H7 (cell line): Measurements from ENCODE around the gene CERS1. TPM values are rescaled to one million over a fixed set of nuclear protein-coding genes. Genes with fewer than 3 reads are reported as not detected.

Experiments
- DNase-seq: peaks from one replicate; pipeline ENCODE4 v3.0.0; 2012
- H3K27me3 ChIP-seq: 2 replicates; pipeline ENCODE4 v1.6.0; 2011; ENCODE audit warnings: mild to moderate bottlenecking, low read length; ENCODE audit not compliant: control insufficient read depth, insufficient read depth
- H3K36me3 ChIP-seq: replicated peaks from 2 replicates; pipeline ENCODE4 v1.5.1; 2011; ENCODE audit warnings: low read length; ENCODE audit not compliant: control insufficient read depth, insufficient read depth
- H3K4me3 ChIP-seq: 2 replicates; pipeline ENCODE4 v1.5.1; 2011; ENCODE audit warnings: low read depth, mild to moderate bottlenecking, control low read depth, low read length, moderate library complexity; ENCODE audit not compliant: insufficient read depth
- total RNA-seq: library from RNA; depleted of rRNA; stranded (reverse); fragments of >200 nt; shearing (Covaris generic); gene quantifications from 2 replicates; pipeline ENCODE4 v1.2.3, GENCODE V29; 2014

Gene CERS1
- total RNA-seq, 1 experiment from 2014 or later = 7.8 TPM

DNA sequence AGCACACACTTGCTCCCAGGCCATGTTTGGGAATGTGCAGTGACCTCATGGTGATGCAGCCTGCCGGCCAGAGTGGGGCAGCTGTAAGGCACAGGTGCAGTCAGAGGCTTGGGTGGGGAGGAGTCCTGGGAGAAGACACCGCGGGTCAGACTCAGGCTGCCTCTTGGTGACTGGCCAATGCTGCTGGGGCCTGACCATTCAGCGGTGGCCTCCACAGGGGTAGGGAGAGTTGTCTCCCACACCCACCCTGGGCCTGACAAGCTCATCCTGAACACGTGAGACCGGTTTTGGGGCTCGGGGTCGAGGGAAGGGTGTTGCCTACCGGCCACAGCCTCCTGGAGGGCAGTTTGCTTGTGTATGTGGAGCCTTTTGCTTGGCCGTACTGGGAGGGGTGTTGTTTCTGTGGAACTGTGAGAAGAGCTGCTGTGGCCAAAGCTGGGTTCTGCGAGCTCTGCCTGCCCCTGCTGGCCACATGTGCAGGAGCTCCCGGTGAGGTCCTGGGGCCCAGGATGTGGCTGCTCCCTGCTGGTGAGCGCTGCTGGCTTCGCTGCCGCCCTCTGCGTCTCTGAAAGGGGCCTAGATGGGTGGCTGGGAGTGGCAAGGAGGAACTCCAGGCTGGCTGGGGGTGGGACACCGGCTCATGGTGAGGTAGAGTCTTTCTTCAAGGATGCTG lies 42.1 kb downstream of the CERS1 start:
- H3K4me3 ChIP-seq = no peak overlapping the region
- H3K27me3 ChIP-seq = no peaks in the 10 kb centered on the region
- DNase-seq = peak; percentile 77
- H3K36me3 ChIP-seq = peaks cover 59% of the 10 kb centered on the region

DNA sequence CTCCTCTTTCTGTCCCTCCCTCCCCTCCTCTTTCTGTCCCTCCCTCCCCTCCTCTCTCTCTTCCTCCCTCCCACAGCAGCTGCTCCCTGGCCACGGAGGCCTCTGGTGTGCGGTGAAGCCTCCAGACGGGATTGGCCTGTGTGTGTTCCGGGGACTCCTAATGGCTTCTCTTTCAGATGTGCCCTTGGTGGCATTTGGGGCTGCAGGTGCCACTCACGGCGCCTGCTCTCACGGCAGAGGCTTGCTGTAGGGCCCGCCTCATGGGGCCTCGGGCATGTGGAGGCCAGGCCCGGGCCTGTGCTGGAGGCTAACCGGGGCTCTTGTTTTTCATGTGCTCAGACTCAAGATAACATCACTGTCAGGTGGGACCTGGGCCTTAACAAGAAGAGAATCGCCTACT lies 43.3 kb downstream of the CERS1 start:
- DNase-seq = no peak
- H3K36me3 ChIP-seq = peaks cover 61% of the 10 kb centered on the region
- H3K4me3 ChIP-seq = no peak overlapping the region
- no peaks in the 10 kb centered on the region for H3K27me3 ChIP-seq

DNA sequence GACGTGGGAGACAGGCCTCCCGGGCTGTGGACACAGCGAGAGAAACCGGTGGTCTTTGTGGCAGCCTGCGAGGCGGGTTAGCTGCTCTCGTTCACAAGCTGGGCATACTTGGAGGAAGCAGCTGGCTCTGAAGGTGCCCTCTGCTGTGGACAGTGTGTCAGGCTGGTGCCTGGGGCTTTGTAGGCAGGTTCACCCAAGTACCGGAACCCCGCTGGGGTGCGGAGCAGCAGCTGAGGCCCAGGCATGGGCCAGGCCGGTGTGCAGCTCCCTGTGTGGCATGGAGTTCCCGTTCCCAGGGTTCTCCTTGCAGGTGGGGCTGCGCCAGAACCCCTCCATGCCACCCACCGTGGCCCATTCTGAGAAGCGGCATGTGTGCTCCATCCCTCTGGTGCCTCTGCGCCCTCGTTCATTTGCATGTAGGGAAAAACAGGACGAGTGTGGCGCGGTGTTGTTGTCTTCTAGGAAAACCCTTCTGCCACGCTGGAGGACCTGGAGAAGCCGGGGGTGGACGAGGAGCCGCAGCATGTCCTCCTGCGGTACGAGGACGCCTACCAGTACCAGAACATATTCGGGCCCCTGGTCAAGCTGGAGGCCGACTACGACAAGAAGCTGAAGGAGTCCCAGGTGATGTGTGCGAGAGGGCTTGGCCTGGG lies 44.2 kb downstream of the CERS1 start:
- Histone ChIP-seq H3K4me3 (no peak overlapping the region), H3K36me3 (peaks cover 59% of the 10 kb centered on the region), H3K27me3 (no peaks in the 10 kb centered on the region)
- no peak for DNase-seq

DNA sequence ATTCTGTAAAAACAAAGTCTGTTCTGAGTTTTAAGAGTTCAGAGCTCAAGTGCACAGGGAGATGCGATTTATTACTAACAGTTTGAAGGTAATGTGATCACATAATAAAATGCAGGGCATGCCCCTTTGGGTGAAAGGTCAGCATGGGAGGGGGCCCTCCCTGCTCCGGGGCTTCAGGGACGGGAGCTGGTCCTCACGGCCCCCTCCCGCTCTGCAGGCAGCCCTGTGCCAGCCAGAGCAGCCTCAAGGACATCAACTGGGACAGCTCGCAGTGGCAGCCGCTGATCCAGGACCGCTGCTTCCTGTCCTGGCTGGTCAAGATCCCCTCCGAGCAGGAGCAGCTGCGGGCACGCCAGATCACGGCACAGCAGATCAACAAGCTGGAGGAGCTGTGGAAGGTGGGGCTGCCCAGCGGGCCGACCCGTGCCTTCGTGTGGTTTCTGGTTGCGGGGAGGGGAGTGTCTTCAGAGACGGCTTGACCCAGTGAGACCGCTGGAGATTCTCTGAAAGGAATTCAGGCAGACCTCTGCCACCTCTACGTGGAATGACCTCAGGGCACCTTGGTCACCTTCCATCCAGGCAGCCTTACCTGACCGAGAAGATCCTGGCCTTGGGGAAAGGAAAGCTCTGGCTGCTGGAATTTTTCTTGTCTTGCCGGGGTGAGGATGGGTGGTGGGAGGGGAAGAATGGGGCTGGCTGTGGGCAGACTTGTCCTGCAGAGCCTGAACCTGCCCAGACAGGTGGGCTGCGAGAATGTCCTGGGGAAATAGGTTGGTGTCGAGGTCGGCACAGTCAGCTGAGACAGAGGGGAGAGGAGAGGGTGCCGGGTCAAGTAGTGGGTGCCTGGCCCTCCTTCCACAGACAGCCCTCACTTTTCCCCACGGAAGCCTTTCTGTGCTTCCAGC lies 45.2 kb downstream of the CERS1 start:
- DNase-seq = no peak
- Histone ChIP-seq H3K36me3 (peaks cover 48% of the 10 kb centered on the region), H3K4me3 (no peak overlapping the region), H3K27me3 (no peaks in the 10 kb centered on the region)

DNA sequence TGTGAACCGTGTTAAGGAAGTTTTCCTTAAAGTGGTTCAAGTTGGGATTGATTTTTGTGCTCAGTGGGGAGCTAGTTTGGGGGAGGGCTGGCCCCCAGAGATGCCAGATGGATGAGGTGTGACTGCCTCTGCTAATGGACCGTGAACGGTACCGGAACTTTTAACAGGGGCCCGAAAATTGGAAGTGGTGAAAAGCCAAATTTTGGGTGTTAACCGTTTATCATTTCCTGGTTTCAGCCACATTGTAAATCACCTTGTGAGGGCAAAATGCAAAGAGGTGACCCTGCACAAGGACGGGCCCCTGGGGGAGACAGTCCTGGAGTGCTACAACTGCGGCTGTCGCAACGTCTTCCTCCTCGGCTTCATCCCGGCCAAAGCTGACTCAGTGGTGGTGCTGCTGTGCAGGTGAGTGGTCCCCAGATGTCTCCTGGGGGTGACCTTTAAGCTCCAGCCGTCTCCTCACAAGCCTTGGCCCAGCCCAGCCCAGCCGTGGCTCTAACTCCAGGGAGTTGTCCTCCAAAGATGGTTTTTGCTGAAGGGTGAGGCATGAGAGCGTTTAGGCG lies 46.0 kb downstream of the CERS1 start:
- no peak overlapping the region for H3K4me3 ChIP-seq
- H3K36me3 ChIP-seq = peaks cover 42% of the 10 kb centered on the region
- DNase-seq = no peak
- no peaks in the 10 kb centered on the region for H3K27me3 ChIP-seq

DNA sequence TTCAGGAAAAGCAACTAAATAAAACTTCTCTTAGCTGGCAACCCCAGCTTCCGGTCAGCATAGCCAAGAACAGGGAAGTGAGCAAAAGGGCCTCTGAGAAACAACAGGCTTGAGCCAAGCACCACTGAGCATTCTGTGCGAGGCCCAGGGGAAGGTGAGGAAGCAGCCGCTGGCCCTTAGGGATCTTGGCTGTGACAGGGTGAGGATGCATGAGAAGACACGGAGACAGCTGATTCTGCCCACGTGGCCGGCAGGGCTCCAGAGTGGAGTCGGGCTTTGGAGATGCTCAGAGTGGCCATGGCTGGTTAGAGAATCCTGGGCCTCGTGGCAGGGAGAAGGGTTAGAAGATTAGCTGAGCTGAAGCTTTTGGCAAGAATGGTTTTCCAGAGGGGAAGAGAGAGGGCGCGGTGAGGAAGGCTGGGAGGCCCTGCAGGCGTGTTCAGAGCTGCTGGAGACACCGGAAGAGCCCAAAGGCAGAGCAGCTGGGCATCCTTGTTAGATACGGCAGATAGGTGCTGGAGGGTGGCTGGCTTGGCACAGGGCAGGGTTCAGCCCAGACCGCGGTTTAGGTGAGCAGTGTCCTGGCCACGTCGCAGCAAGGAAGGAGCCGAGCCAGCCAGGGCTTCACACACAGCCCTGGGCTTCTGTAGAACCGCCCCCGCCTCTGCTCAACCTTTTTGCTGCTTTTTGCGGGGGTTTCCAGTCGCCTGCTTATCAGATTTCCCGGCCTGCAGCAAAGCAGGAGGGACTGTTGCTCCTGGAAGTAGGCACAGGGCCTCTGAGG lies 46.9 kb downstream of the CERS1 start:
- H3K4me3 ChIP-seq = no peak overlapping the region
- no peaks in the 10 kb centered on the region for H3K27me3 ChIP-seq
- no peak for DNase-seq
- H3K36me3 ChIP-seq = peaks cover 38% of the 10 kb centered on the region

DNA sequence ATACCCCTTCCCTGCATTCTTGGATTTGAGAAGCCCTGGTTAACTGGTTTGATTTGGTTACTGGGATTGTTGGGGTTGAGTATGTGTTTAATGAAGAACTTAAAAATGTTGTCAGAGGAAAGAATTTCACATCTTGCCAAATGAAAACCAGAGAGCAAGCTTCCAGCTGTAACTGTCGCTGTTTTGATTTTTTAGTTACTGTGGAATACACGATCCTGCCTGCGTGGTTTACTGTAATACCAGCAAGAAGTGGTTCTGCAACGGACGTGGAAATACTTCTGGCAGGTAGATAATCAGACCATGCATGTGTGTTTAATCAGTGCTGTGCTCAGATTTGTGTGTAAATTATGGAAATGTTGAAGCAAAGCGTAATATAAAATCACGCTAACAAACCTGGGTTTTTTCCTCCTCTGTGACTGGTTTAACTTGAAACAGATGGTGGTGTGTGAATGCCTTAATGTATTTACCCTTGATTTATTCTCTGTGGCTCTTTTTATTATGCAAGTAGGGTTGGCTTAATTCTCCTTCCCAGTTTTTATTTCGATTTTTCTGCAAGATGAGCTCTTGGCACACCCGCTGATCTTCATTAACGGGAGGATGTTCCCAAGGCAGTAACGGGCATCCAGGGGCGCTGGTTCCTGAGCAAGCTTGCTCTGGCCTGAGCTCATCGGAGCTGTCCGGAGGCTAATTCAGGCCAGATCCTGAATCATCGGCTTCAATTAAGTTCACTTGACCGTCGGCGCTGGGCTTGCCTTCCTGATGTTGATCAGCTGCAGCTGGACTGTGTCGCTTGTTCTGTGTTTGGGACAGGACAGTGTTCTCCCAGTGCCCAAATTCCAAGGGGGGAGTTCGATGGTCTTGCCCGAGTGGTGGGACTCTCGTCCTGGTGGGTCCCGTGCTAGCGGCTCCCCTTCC lies 48.2 kb downstream of the CERS1 start:
- no peaks in the 10 kb centered on the region for H3K27me3 ChIP-seq
- H3K4me3 ChIP-seq = no peak overlapping the region
- H3K36me3 ChIP-seq = peaks cover 33% of the 10 kb centered on the region
- DNase-seq = no peak

DNA sequence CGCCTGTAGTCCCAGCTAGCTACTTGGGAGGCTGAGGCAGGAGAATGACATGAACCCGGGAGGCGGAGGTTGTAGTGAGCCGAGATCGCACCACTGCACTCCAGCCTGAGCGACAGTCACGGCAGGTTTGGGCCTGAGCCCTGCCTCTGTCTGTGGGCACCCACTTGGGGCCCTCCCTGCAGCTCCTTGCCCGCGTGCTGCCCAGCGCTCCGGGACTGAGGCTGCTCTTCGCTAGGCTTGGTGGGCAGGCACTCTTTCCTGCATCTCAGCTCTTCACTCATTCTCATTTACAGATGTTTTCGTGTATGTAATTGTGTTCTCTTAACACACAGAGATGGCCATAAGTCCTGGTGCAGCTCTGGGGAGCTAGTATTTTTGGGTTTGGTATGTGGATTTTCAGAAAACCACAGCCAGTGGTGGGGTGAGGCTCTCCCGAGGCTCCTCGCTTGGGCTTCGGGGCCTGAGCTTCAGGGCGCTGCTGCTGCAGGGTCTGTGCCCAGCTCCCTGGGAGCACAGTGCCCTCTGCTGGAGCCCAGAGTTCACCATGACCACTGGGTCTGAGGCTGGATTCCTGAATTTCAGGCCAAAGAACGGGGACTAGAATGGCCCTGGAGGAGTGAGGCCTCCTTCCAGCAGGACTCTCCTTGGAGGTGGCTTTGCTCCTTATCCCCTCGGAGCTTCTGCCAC lies 49.0 kb downstream of the CERS1 start:
- peaks cover 30% of the 10 kb centered on the region for H3K36me3 ChIP-seq
- H3K4me3 ChIP-seq = no peak overlapping the region
- H3K27me3 ChIP-seq = no peaks in the 10 kb centered on the region
- DNase-seq = peak; percentile 96

DNA sequence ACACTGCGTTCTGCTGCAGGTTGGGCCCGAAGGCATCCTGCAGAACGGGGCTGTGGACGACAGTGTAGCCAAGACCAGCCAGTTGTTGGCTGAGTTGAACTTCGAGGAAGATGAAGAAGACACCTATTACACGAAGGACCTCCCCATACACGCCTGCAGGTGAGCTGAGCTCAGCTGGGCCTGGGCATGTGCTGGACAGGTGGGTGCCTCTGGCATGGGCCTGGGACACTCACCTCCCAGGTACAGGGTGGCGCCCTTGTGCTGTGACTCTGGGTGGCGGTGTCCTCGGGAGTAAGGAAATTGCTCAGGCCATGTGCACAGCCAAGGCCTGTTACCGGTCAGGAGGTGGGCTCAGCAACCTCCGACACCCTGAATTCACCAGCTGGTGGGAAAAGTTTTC lies 50.0 kb downstream of the CERS1 start:
- H3K4me3 ChIP-seq = no peak overlapping the region
- no peaks in the 10 kb centered on the region for H3K27me3 ChIP-seq
- DNase-seq = no peak
- peaks cover 24% of the 10 kb centered on the region for H3K36me3 ChIP-seq

DNA sequence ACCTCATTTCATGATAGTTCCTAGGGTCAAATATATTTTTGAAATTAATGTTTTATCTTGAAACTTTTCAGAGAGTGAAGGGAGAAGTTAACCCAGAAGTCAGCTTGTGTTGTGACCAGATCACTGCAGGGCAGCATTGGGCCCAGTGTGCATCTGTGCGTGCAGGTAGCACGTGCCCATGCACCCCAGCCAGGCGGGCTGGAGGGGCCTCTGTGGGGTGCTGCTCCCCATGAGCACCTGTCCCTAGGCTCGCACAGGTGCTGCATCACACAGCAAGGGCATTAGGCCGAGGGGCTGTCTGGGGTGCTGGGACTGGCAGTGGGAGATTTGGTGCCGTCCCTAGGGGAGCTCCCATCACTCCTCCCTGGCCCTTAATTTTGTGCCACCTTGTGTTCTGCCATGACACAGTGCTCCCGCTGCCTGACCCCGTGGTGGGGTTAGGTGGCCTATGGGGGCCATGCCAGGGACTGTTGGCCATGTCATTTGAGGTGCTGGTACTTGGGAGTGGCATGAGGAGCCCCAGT lies 51.1 kb downstream of the CERS1 start:
- no peak for DNase-seq
- no peaks in the 10 kb centered on the region for H3K27me3 ChIP-seq
- no peak overlapping the region for H3K4me3 ChIP-seq
- H3K36me3 ChIP-seq = peaks cover 18% of the 10 kb centered on the region

DNA sequence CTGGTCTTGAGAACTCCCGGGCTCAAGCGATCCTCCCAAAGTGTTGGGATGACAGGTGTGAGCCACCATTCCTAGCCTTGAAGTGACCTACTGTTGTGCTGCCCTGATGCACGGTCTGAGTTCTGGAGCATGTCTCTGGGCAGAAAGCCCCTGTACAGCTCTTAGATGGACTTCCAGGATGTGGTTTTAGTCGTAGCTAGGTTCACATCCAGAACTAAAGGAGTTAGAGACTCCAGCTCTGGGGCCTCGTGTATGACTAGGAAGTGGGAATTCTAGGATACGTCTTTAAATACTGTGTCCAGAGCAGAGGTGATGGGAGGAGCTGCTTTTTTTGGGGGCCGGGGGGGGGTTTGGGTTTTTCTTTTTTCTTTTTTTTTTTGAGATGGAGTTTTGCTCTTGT lies 52.0 kb downstream of the CERS1 start:
- peaks cover 13% of the 10 kb centered on the region for H3K36me3 ChIP-seq
- no peak for DNase-seq
- no peaks in the 10 kb centered on the region for H3K27me3 ChIP-seq
- H3K4me3 ChIP-seq = no peak overlapping the region

DNA sequence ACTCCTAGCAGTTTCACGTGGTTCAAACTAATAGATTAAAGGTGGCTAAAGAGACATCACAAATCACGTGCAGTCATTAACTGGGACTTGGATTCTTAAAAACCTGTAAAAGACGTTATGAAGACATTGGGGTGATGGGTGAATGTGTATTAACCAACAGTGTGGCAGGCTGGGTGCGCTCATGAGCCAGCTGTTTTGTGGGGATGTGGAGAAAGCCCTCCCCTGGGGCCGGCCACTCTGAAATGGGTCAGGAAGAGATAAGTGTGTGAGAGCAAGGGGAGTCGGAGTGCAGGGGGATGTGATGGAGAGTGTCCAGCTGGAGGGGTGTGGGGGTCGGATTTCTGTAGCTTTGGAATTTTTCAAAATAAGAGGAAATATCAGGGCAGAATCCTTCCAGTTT lies 53.8 kb downstream of the CERS1 start:
- H3K36me3 ChIP-seq = peaks cover 4% of the 10 kb centered on the region
- no peaks in the 10 kb centered on the region for H3K27me3 ChIP-seq
- no peak for DNase-seq
- H3K4me3 ChIP-seq = no peak overlapping the region

DNA sequence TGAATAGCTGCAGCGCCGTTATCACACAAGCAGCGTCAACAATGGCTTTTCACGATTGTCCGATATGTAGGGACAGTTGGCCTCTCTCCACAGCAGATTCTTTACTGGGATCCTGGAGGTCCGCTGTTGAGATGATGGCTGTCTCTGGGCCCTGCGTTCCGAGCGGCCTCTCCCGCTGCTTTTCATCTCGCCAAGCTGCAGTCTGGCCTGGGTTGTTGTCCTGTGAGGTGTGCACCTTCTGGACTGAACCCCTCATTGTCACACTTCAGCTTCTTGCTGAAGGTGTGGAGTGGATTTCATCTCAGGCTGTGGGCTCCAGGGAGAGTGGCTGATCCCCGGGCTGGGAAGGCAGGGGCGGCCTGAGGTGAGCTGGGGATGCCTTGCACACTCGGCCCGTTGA lies 54.6 kb downstream of the CERS1 start:
- no peak for DNase-seq
- Histone ChIP-seq H3K4me3 (no peak overlapping the region), H3K36me3 (peaks cover 4% of the 10 kb centered on the region), H3K27me3 (no peaks in the 10 kb centered on the region)
